Activated CD8-positive, alpha-beta T cell treated with anti-CD3 and anti-CD28 coated beads for 36 hours (primary cell): ENCODE data around the gene UPK3A. TPM values are rescaled to one million over a fixed set of nuclear protein-coding genes. Genes with fewer than 3 reads are reported as not detected.
A peak's percentile ranks its signal among the peaks of the same experiment; 100 is the strongest.
"Not testable (repeated sequence)": the region's sequence is repeated elsewhere in the genome, so short reads cannot be mapped to it uniquely, and the experiment has no call there.

Experiments
- ATAC-seq: fragments of 200-7000 bp; cut with Tn5 transposase; one replicate; pipeline ENCODE4 v1.10.0; 2021; ENCODE audit warnings: mild to moderate bottlenecking, moderate library complexity
- CTCF ChIA-PET: fragments of 350-600 bp; sonication (Branson Sonifier 250); formaldehyde crosslinking; loops from one replicate; lab custom pipeline; 2021; ENCODE audit warnings: antibody characterized with exemption; lab: Charles Lee
- POLR2A ChIA-PET: fragments of 350-600 bp; sonication (Branson Sonifier 250); formaldehyde crosslinking; loops from one replicate; lab custom pipeline; 2021; ENCODE audit warnings: antibody characterized with exemption; lab: Charles Lee
- DNase-seq: peaks from one replicate; pipeline ENCODE4 v3.0.0-alpha.2; 2020
- H3K27ac Mint-ChIP-seq: one replicate; pipeline ENCODE4 v1.8.0; 2021; ENCODE audit warnings: mild to moderate bottlenecking, mixed read lengths
- H3K27me3 Mint-ChIP-seq: one replicate; pipeline ENCODE4 v1.8.0; 2021; ENCODE audit warnings: mixed read lengths
- H3K36me3 Mint-ChIP-seq: one replicate; pipeline ENCODE4 v1.8.0; 2021; ENCODE audit warnings: low read depth, mixed read lengths
- H3K4me1 Mint-ChIP-seq: one replicate; pipeline ENCODE4 v1.8.0; 2021; ENCODE audit warnings: low read depth, mixed read lengths
- H3K4me3 Mint-ChIP-seq: one replicate; pipeline ENCODE4 v1.8.0; 2021; ENCODE audit warnings: mild to moderate bottlenecking, moderate library complexity, mixed read lengths
- H3K9me3 Mint-ChIP-seq: one replicate; pipeline ENCODE4 v1.8.0; 2021; ENCODE audit warnings: mixed read lengths
- intact Hi-C: fragments of 100-400 bp; cut with micrococcal nuclease; formaldehyde crosslinking; loops from one replicate; pipeline ENCODE4 v1.10.0; 2022
- total RNA-seq, 2 experiments: library from RNA; stranded (reverse); gene quantifications; one replicate each; pipeline ENCODE4 v1.2.3, GENCODE V29; 2021
- TF ChIP-seq, protein P1 (sequence below): fragments of 200-600 bp; IDR thresholded peaks from one replicate; pipeline ENCODE4 v1.8.0; 2022; ENCODE audit warnings: antibody characterized with exemption, mild to moderate bottlenecking

UPK3A gene
- total RNA-seq, 2 experiments from 2014 or later, result not detected

- ATAC-seq, result no peak
- no peaks in the 10 kb centered on the region for H3K9me3 Mint-ChIP-seq
- H3K36me3 Mint-ChIP-seq, result peaks cover 27% of the 10 kb centered on the region
- no peak for DNase-seq
- intact Hi-C loops, result no loop called here
- H3K4me1 Mint-ChIP-seq, result peaks cover 58% of the 10 kb centered on the region
- TF ChIP-seq, protein P1, sequence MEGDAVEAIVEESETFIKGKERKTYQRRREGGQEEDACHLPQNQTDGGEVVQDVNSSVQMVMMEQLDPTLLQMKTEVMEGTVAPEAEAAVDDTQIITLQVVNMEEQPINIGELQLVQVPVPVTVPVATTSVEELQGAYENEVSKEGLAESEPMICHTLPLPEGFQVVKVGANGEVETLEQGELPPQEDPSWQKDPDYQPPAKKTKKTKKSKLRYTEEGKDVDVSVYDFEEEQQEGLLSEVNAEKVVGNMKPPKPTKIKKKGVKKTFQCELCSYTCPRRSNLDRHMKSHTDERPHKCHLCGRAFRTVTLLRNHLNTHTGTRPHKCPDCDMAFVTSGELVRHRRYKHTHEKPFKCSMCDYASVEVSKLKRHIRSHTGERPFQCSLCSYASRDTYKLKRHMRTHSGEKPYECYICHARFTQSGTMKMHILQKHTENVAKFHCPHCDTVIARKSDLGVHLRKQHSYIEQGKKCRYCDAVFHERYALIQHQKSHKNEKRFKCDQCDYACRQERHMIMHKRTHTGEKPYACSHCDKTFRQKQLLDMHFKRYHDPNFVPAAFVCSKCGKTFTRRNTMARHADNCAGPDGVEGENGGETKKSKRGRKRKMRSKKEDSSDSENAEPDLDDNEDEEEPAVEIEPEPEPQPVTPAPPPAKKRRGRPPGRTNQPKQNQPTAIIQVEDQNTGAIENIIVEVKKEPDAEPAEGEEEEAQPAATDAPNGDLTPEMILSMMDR, result no peak
- H3K4me3 Mint-ChIP-seq, result no peak overlapping the region
- H3K27ac Mint-ChIP-seq, result peak overlapping the region; percentile 58
- H3K27me3 Mint-ChIP-seq, result no peaks in the 10 kb centered on the region
- ChIA-PET POLR2A (interaction anchor here (1.3 to 2.5 kb wide), 3 partner anchors 9 to 92 kb away, joined by 4 to 7 read pairs (median 5); partner anchors contain the start of genes FAM118A, RIBC2 and SMC1B), CTCF (interaction anchor here (0.9 to 1.3 kb wide), 2 partner anchors 12 to 35 kb away, joined by 3 read pairs; no protein-coding TSS in a partner anchor)
These were observed 37.1 kb downstream of the UPK3A start for GRCh38 chr22:45321827-45322226.

- intact Hi-C loops, result no loop called here
- no peak for ATAC-seq
- Mint-ChIP-seq H3K9me3 (no peaks in the 10 kb centered on the region), H3K4me3 (no peak overlapping the region), H3K36me3 (peaks cover 30% of the 10 kb centered on the region), H3K27ac (no peak overlapping the region), H3K4me1 (peaks cover 47% of the 10 kb centered on the region), H3K27me3 (no peaks in the 10 kb centered on the region)
- TF ChIP-seq, protein P1, result no peak
- ChIA-PET POLR2A (interaction anchor here (1.3 to 2.5 kb wide), 4 partner anchors 8 to 91 kb away, joined by 3 to 7 read pairs (median 4); partner anchors contain the start of genes FAM118A, RIBC2 and SMC1B), CTCF (interaction anchor here (1.3 kb wide), 1 partner anchor 34 kb away, joined by 3 read pairs; no protein-coding TSS in a partner anchor)
- DNase-seq, result no peak
These were observed 38.2 kb downstream of the UPK3A start for GRCh38 chr22:45322873-45323525.

GRCh38 chr22:45323695-45324094 is 38.9 kb downstream of the UPK3A start:
- no peaks in the 10 kb centered on the region for H3K27me3 Mint-ChIP-seq
- no peak overlapping the region for H3K4me3 Mint-ChIP-seq
- ATAC-seq (no peak), DNase-seq (no peak)
- ChIA-PET CTCF (no interaction called here), POLR2A (interaction anchor here (0.7 to 2.5 kb wide), 6 partner anchors 12 to 114 kb away, joined by 3 to 7 read pairs (median 3); partner anchors contain the start of genes FAM118A, RIBC2 and SMC1B)
- no peaks in the 10 kb centered on the region for H3K9me3 Mint-ChIP-seq
- intact Hi-C loops, result no loop called here
- H3K36me3 Mint-ChIP-seq, result peaks cover 31% of the 10 kb centered on the region
- TF ChIP-seq, protein P1, result no peak
- peak overlapping the region; percentile 9 for H3K27ac Mint-ChIP-seq
- peaks cover 41% of the 10 kb centered on the region for H3K4me1 Mint-ChIP-seq

DNA sequence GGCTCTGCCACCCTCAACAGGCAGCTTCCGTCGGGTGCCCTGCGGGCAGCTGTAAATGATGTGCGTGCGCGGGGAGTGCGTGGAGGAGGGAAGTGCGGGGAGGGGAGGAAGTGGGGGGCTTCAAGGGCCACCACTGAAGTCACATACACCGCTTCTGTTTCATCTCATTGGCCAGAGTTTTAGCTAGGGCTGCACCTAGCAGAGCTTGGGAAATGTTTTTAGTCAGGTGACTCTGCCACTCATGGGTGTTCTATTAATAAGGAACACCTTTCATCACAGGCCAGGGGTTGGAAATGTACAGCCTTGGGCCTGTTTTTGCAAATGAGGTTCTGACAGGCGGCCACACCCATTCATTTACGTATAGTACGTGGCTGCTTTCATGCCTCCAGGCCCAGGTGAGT is 39.6 kb downstream of the UPK3A start:
- TF ChIP-seq, protein P1, result no peak
- H3K4me1 Mint-ChIP-seq, result peaks cover 39% of the 10 kb centered on the region
- H3K4me3 Mint-ChIP-seq, result no peak overlapping the region
- ChIA-PET CTCF (no interaction called here), POLR2A (interaction anchor here (0.8 to 1.3 kb wide), 4 partner anchors 15 to 113 kb away, joined by 3 read pairs; partner anchors contain the start of genes RIBC2 and SMC1B)
- intact Hi-C loops, result no loop called here
- H3K27me3 Mint-ChIP-seq, result no peaks in the 10 kb centered on the region
- no peaks in the 10 kb centered on the region for H3K9me3 Mint-ChIP-seq
- DNase-seq, result no peak
- no peak for ATAC-seq
- H3K36me3 Mint-ChIP-seq, result peaks cover 33% of the 10 kb centered on the region
- H3K27ac Mint-ChIP-seq, result peak overlapping the region; percentile 9

DNA sequence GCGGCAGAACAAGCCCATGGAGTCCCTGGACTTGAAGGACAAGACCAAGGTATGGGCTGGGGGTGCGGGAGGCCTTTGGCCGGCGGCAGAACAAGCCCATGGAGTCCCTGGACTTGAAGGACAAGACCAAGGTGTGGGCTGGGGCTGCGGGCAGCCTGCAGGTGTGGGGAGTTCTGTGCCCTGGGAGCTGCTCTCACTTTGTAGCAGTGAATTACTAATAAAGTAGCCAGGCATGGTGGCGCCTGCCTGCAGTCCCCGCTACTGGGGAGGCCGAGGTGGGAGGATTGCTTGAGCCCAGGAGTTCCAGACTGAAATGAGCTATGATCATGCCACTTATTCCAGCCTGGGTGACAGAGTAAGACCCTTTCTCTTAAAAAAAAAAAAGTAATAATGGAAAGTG is 43.5 kb downstream of the UPK3A start:
- H3K9me3 Mint-ChIP-seq, CTCF ChIA-PET, H3K4me3 Mint-ChIP-seq, ATAC-seq, H3K27me3 Mint-ChIP-seq, H3K27ac Mint-ChIP-seq, DNase-seq, POLR2A ChIA-PET, intact Hi-C loops: not testable (repeated sequence)
- Mint-ChIP-seq H3K36me3 (peaks cover 34% of the 10 kb centered on the region), H3K4me1 (peaks cover 20% of the 10 kb centered on the region)
